ENCODE results near the gene CCT2.
"Not testable (repeated sequence)": the region's sequence is repeated elsewhere in the genome, so short reads cannot be mapped to it uniquely, and the experiment has no call there.

The CCT2 gene

DNA sequence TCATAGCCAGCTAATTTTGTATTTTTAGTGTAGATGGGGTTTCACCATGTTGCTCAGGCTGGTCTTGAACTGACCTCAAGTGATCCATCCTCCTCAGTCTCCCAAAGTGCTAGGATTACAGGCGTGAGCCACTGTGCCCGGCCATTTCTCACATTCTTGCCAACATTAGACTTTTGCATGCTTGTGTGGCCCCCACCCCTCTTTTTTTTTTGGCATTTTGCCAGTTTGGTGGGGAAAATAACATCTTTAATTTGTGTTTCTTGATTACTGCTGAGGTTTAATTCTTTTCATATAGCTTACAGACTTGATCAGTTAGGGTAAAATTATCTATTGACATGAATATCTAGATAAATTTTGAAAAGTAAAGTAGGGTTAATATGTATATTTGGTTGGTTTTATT is 3.8 kb downstream of the CCT2 start:
- DNase-seq = no peak

DNA sequence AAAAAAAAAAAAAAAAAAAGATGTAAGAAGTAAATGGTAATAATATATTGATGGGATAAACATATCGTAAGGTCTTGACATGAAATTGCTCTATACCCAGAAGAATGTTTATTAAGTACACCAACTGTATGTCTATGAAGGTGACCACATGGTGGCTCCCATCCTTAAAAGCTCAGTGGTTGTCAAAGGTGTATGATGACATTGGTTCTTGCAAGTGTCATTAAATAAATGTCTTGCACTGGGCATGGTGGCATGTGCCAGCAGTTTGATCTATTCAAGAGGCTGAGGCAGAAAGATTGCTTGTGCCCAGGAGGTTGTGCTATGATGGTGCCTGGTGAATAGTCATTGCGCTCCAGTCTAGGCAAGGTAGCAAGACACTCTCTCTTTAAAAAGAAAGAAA is 10.4 kb downstream of the CCT2 start:
- no peak for DNase-seq

DNA sequence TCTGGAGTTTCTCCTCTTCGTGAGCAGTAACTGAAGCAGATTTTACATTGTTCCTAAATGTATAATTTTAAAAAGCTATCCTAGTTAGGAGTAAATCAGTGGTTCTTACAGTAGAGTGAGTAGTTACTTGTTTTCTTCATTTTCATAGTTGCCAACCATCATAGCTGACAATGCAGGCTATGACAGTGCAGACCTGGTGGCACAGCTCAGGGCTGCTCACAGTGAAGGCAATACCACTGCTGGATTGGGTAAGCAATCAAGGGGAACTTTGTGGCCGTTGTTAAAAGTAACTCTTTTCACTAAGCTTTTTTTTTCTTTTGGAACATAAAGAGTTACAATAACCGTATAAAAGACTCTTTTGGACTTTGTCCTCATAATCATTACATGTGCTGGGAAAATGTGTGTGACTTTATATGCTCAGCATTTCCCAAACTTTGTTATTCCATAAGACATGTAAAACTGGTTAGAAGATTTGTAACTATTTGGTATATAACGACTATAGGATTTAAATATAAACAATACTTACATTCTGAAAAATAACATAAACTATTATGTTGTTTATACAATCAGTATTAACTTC is 13.0 kb downstream of the CCT2 start:
- no peak for DNase-seq

DNA sequence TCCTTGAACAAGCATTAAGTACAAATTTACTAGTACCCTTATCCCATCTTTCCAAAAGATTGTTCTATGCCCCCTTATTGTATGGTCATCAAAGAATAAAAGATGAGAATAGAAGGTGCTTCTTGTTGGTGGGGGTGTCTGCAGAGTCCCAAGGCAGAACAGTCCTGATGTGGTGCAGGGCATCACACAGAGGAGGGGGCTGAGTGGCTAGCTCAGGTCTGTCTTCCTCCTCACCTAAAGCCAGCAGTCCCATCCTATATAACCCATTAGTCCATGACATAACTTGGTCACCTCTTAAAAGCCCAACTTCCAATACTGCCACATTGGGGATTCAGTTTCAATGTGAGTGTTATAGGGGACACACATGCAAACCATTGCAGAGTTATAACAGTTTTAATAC is 15.5 kb downstream of the CCT2 start:
- no peak for DNase-seq

DNA sequence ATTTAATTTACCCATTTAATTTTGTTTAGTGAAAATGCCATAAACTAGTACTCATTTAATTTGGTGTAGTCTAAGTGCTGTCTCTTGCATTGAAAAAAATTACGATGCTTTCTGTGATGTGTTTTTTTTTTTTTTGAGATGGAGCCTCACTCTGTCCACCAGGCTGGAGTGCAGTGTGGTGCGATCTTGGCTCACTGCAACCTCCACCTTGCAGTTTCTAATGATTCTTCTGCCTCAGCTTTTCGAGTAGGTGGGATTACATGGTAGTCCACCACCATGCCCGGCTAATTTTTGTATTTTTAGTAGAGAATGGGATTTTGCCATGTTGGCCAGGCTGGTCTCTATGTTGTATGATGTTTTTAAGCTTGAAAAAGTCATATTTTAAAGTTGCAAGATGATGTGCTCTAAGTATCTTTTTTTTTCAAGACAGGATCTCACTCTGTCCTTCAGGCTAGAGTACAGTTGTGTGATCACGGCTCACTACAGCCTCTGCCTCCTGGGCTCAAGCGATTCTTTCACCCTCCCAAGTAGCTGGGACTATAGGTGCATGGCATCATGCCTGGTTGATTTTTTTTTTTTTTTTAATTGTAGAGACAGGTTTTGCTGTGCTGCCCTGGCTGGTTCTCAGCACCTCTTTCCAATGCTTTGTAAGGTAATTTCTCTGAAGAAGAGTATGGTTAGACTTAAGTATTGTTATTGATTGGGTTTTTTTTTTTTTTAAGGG is 16.9 kb downstream of the CCT2 start:
- no peak for DNase-seq

DNA sequence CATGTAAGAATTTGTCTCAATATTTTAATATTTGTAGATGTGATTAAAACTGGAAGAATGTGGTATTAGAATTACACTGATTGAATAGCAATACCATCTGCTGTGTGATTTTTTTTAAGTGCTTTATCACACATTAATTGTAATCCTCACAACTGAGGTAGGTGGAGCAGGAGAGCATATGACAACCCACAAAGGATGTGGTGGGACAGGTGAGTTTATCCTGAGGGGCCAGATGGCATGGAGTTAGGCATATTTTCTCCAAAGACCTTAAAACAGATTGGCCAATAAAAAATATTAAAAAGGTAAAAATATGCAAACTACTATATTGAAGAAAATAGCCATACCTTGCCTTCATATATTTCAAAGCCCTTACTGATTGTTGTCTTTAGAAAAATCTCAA is 17.7 kb downstream of the CCT2 start:
- no peak for DNase-seq

DNA sequence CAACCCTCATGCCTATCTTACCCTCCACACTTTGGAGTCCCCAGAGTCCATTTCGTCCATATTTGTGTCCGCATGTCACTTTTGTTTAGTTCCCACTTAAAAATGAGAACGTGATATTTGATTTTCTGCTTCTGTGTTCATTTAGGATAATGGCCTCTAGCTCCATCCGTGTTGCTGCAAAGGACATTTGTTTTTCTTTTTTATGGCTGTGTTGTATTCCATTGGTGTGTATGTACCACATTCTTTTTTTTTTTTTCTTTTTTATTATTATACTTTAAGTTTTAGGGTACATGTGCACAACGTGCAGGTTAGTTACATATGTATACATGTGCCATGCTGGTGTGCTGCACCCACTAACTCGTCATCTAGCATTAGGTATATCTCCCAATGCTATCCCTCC is 18.3 kb downstream of the CCT2 start:
- not testable (repeated sequence) for DNase-seq

DNA sequence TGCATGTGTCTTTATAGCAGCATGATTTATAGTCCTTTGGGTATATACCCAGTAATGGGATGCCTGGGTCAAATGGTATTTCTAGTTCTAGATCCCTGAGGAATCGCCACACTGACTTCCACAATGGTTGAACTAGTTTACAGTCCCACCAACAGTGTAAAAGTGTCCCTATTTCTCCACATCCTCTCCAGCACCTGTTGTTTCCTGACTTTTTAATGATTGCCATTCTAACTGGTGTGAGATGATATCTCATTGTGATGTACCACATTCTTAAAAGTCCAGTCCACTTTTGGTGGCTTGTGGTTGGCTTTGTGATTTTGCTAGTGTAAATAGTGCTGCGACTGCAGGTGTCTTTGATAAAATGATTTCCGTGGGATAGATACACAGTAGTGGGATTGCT is 19.0 kb downstream of the CCT2 start:
- DNase-seq = not testable (repeated sequence)

DNA sequence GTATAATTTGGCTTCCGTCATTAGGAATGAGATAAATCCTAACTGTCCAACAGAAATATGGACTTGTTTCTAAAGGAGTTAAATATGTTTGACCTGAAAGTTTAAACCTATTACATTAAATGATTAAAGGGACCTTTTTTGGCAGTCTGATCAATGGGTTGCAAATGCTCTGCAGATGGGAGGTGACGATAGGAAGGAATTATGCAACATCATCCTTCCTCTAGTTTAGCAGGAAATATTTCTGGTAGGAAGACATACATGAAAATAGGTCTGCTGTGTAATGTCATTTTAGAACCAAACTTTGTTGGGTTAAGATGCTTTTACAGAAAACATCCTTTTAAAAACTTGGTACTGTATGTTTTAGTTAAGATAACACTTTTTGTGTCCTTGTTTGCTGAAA is 22.9 kb downstream of the CCT2 start:
- no peak for DNase-seq

DNA sequence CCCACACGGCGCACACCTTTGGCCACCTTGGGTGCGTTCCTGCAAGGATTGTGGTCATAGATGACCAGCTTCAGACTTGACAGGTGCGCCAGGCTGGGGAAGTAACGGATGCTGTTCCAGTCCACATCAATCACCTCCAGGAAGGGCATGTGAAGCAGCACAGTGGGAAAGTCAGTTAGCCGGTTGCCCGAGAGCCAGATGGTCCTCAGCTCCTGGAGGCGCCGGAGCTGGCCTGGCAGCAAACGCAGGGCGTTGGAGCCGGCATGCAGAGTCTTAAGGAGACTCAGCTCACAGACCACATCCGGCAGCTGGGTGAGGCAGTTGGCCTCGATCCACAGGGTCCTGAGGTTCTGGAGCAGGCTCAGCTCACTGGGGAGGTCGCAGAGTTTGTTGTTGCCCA is 24.9 kb downstream of the CCT2 start:
- DNase-seq = no peak

DNA sequence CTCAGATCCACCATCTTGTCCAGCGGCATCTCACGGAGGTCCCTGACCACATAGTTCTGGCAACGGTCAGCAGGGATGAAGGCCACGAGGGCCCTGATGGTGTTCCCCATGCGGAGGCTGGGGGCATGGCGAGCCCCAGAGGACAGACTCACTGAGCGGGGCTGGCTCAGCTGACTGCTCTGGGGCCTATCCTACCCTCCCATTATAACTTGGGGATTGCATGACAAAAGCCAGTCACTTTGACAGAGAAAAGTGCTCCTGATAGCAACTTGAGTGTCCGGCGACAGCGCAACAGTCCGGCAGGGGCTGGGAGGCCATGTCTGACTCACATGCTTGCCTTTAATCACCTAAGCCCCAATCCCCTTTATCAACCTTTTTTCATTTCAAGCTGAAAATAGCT is 25.5 kb downstream of the CCT2 start, which contains the start of gene LRRC10:
LRRC10 (minus strand) TSS at position 179 of the 400 bp plus-strand sequence; CDS start at position 110, 69 bp downstream.
- no peak for DNase-seq

DNA sequence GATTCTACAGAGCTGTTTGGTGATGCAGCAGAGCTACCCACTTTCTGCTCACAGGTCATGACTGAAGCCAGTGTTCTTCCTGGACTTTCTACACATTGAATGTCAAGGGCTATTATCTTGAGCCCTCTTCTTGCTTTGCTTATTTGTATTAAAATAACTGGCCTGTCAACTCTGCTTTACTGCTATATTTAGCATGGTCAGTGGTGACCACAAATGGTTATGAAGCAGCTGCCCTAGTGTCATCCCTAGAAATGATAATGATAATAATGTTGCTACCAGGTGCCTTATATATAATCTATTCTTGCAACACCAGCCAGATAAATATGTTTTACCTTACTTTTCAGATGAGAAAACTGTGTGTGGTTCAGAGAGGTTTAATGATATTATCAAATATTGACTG is 28.1 kb downstream of the CCT2 start:
- DNase-seq = no peak

DNA sequence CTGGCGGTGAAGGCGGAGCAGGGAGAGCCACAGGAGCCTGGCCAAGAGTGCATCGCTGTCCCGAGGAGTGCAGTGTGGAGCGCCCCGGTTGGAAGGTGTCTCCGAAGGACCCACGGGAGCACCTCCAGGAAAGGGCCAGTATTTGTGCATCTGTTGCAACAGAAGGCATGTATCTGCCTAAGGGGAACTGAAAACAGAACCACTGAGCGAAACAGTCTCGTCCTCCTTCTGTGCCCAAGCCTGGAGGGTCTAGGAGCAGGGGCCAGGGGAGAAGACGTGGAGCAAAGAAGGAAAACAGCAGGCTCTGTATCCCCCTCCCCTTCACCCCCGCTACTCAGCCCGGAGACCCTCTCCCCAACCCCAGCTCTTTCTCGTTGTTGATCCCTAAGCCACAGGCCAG is 30.8 kb downstream of the CCT2 start:
- no peak for DNase-seq

DNA sequence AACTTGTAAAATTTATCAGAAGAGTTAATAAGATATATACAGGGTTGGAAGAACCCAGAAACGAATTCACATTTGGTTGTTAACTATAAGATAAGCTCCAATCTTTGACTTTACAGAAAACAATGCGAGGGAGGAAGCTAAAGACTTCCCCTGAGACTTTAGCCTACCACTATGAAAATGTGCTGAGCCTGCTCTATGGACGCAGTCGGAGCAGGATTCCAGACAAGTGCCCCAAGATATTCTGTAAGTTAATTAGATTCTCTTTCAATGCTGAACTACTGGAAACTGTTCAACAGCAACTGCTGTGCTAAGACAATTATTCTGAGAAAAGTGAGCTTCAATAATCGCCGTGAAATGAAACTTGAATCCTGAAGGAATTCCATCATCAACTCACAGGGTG is 33.8 kb downstream of the CCT2 start:
- DNase-seq = no peak

DNA sequence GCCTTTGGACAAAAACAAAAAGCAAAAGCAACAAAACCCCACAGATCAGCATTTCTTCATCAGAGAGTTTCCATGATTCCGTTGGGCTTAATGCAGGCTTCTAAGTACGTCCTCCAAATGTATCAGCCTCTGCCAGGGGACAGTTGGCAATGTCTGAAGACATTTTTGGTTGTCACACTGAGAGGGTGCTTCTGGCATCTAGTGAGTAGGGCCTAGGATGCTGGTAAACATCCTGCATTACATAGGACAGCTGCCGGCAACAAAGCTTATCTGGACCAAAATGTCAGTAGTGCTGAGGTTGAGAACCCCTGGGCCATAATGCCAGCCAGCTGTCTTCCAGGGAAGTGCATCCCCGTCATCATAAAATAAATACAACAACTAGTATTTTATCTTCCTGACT is 34.8 kb downstream of the CCT2 start:
- no peak for DNase-seq

DNA sequence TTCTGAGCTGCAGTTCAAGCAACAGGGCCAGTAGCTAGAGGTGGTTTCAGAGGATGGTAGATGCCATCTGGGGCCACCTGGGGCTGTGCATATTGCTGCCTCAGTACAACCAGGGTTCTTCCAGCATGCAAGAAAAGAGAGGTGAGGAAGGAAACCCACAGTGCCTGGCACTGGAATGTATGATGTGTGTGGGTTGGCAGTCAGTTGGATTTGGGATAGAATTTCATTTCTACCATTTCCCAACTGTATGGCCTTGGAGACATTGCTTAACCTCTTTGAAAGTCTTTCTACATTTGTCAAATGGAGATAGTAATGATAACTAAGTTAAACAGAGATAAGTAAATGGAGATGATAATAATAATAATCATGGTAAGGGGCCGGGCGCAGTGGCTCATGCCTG is 35.7 kb downstream of the CCT2 start:
- DNase-seq = no peak

DNA sequence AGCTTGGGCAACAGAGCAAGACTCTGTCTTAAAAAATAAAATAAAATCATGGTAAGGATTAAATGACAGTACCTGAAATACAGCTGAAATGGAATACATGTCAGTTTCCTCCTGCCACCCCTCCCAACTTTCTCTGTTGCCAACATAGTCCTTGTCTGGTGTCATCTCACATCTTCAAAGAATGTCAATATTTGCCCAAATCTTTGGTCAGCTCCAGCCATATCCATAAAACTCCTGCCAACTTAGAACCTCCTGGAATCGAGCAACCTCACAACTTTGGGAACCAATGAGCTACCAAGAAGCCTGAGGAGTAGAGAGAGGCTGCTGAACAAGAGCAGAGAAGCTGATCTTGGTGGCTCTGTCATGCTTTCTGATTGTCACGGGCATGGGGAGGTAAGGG is 36.3 kb downstream of the CCT2 start:
- no peak for DNase-seq

DNA sequence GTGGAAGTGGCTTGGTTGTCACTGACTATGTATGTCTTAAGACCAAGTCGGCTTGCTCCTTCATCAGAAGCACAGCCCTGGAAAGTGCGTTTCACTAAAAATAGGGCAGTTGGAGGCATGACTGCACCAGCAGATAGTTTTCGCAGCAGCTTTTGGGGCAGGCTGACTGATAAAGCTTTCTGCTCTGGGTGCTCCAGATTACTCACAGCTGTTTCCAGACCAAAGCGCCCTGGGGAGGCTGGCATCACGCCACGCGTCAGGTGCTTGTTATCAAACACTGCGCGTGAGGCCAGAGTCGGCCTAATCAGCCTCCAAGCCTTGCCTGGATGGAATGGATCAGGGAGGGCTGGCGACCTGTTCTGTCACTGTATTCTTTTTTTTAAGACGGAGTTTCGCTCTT is 38.7 kb downstream of the CCT2 start:
- DNase-seq = no peak

DNA sequence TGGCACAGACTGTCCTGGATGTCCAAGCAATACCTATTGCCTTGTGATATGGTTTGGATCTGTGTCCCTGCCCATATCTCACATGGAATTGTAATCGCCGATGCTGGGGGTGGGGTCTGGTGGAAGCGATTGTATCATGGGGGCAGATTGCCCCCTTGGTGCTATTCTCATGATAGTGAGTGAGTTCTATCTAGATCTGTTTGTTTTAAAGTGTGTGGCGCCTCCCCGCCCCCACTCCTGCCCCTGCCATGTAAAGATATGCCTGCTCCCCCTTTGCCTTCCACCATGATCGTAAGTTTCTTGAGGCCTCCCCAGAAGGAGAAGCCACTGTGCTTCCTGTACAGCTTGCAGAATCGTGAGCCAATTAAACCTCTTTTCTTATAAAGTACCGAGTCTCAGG is 42.2 kb downstream of the CCT2 start:
- no peak for DNase-seq

DNA sequence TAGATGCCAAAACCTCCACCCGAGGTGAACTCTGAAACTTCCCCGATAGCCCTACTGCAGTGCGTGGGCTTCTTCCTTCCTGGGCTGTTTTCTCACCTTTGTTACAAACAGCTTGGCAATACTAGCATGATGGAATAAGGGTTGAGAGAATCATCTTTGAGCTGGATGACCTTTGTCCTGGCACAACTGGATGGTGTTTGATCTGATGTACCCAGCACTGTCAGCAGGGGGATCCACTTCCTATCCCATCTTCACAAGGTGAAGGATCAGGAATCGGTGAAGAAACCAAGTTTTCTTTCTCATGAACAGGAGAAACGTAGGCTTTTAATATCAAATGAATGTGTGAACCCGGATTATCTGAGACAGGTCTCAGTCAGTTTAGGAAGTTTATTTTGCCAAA is 44.9 kb downstream of the CCT2 start:
- DNase-seq = no peak

DNA sequence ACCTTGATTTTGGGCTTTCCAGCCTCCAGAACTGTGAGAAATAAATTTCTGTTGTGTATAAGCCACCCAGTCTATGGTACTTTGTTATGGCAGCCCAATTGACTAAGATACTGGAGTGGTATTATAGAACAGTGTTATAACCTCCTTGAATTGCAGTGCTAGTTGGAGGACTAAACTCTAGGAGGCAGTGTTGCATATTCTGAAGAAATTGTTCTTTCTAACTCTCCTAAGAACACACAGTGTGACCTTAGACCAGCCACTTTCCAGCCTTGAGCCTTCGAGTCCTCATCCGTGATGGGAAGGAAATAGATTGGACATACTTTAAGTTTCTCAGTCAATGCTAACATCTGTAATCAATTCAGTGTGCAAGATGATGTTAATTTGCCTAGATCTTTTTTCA is 47.8 kb downstream of the CCT2 start:
- DNase-seq = no peak

DNA sequence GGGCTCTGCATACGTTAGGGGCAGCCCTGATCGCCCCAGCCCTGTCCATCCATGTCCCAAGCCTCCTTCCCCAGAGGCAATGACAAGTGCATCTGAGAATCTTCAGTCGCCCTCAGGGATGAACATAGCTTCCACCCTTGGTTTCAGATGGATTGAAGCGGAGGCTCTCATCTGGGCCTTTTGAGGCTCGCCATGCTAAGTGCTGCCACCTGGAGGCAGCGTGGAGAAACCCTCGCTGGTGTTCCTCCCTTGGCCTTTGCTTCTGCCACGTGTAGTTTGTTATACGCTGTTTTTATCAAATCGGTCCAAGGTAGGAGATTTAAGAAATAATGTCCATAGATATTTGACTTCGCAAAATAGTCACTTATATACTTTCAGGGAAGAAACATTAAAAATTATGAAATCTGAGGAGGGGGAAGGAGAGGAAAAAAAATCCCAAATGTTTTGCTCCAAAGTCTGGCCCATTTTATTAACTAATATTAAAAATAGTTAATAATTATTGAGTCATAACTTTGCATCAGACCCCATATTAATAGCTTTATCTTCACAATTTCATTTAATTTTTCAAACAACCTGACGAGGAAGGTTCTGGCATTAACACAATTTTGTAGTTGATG is 54.2 kb downstream of the CCT2 start:
- DNase-seq = no peak

DNA sequence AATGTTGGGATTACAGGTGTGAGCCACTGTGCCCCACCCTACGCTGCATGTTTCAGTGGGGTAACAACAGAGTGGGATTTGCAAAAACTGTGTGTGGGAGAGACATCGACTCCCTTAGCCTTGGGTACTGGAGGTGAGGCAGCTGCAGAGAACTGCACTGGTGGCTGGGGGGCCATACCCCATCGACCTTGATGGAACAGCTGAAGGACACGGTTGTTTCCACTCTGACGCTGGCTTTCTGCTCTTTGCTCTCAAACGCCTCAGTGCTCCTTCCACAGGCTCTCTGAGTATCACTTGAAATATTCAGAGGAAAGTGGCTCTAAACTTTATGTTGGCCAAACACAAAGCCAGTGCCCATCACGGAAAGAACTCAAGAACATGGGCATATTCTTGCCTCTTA is 56.3 kb downstream of the CCT2 start:
- DNase-seq = no peak

DNA sequence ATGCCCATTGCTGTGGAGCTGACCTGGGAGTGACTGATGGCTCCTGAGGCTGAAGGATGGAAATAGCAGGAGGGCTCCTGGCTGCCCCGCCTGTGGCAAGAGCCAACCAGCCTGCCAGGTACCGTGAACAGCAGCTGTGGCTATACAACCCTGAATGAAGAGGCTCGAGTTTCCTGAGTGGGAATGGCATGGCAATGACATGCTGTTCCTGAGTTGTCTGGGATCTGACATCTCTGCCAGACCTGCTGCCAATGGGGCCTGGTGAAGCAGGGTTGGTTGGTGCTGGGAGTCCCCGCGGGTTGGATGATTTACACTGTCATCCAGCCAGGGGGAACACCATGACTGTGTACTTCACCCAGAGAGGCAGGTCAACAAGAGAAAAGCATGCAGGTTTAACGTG is 57.3 kb downstream of the CCT2 start:
- no peak for DNase-seq

DNA sequence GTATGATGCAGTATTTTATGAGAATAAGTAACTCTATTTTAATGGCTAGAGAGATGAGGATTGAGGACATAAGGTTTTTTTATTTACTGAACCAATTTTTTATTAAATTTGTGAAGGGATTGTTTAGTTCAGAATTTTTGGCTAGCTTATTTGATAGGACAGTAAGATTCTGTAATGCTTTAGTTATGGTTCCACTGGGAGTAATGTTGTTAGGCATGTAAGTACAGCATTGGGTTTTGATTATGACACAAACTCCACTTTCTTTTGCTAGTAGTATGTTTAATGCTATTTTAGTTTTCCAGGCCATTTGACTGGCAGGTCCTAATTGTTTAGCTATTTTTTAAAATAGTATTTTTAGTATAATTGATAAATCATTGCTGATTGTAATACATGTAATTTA is 59.3 kb downstream of the CCT2 start:
- DNase-seq = no peak
